PC-9 (cell line): ENCODE results near the gene DIP2C. TPM values are rescaled to one million over a fixed set of nuclear protein-coding genes. Genes with fewer than 3 reads are reported as not detected.

ENCODE experiments used
- BruUV-seq: library from RNA; stranded (reverse); fragments of 400-500 nt; replicated peaks from 2 replicates; lab custom pipeline; 2021; lab: Mats Ljungman, UMichigan
- CTCF ChIA-PET: fragments of 300-600 bp; sonication (Branson Sonifier 250); formaldehyde crosslinking; loops from one replicate; lab custom pipeline; 2022; ENCODE audit warnings: antibody characterized with exemption; lab: Charles Lee
- POLR2A ChIA-PET: fragments of 300-600 bp; sonication (Branson Sonifier 250); formaldehyde crosslinking; loops from one replicate; lab custom pipeline; 2022; ENCODE audit warnings: antibody characterized with exemption; ENCODE audit not compliant: unreplicated experiment; lab: Charles Lee
- DNase-seq, 2 experiments: peaks; one replicate each; pipeline versions ENCODE4 v3.0.0 to v3.0.0-alpha.2; 2015 to 2022; ENCODE audit warnings: mixed read lengths in 1 of 2
- H2AFZ ChIP-seq: fragments of 200-600 bp; sonication (generic); 2 replicates; pipeline ENCODE4 v1.8.1; 2017; ENCODE audit warnings: antibody characterized with exemption
- H3F3A ChIP-seq: fragments of 200-600 bp; sonication (generic); 2 replicates; pipeline ENCODE4 v1.8.1; 2017; ENCODE audit warnings: antibody characterized with exemption, mild to moderate bottlenecking, low read depth; ENCODE audit not compliant: insufficient read depth
- H3K27ac ChIP-seq: fragments of 200-600 bp; sonication (generic); 2 replicates; pipeline ENCODE4 v1.6.1; 2016; ENCODE audit warnings: mixed run types
- H3K27me3 ChIP-seq: fragments of 200-600 bp; sonication (generic); 2 replicates; pipeline ENCODE4 v1.6.1; 2016; ENCODE audit warnings: low read depth, mixed run types; ENCODE audit not compliant: insufficient read depth
- H3K36me3 ChIP-seq: fragments of 200-600 bp; sonication (generic); 2 replicates; pipeline ENCODE4 v1.6.1; 2016; ENCODE audit warnings: low read depth, mixed run types
- H3K4me1 ChIP-seq: fragments of 200-600 bp; sonication (generic); replicated peaks from 2 replicates; pipeline ENCODE4 v1.6.1; 2016; ENCODE audit warnings: mixed run types; ENCODE audit not compliant: insufficient read depth
- H3K4me2 ChIP-seq: fragments of 200-600 bp; sonication (generic); 2 replicates; pipeline ENCODE4 v1.6.1; 2017; ENCODE audit warnings: mixed run types
- H3K4me3 ChIP-seq: fragments of 200-600 bp; sonication (generic); 2 replicates; pipeline ENCODE4 v1.6.1; 2016; ENCODE audit warnings: mixed run types
- H3K79me2 ChIP-seq: fragments of 200-600 bp; sonication (generic); 2 replicates; pipeline ENCODE4 v1.6.1; 2017; ENCODE audit warnings: low read depth, mixed run types
- H3K9me2 ChIP-seq: fragments of 200-600 bp; sonication (generic); 2 replicates; pipeline ENCODE4 v1.8.1; 2017; ENCODE audit warnings: mild to moderate bottlenecking; ENCODE audit not compliant: insufficient read depth
- H3K9me3 ChIP-seq: fragments of 200-600 bp; sonication (generic); 2 replicates; pipeline ENCODE4 v1.8.1; 2016; ENCODE audit warnings: low read depth; ENCODE audit not compliant: insufficient read depth
- H4K20me1 ChIP-seq: fragments of 200-600 bp; sonication (generic); 2 replicates; pipeline ENCODE4 v1.8.1; 2017; ENCODE audit not compliant: insufficient read depth
- CTCF ChIP-seq: fragments of 200-600 bp; sonication (generic); conservative IDR thresholded peaks from 2 replicates; pipeline ENCODE4 v1.6.1; 2017; ENCODE audit warnings: mixed run types, antibody characterized with exemption, mild to moderate bottlenecking, moderate library complexity
- EZH2 ChIP-seq: fragments of 200-600 bp; sonication (generic); IDR thresholded peaks from 2 replicates; pipeline ENCODE4 v1.8.0; 2017; ENCODE audit warnings: antibody characterized with exemption, low read depth
- intact Hi-C: fragments of 100-400 bp; cut with micrococcal nuclease; formaldehyde crosslinking; loops from one replicate; pipeline ENCODE4 v1.10.0; 2022; ENCODE audit not compliant: unreplicated experiment
- total RNA-seq: library from RNA; stranded (reverse); gene quantifications from 2 replicates; pipeline ENCODE4 v1.2.3, GENCODE V29; 2021

DIP2C gene
- total RNA-seq, 1 experiment from 2014 or later = 0.83 TPM

GRCh38 chr10:408236-408635, 281.2 kb downstream of the DIP2C start:
- peaks cover 74% of the 10 kb centered on the region for H3K27me3 ChIP-seq
- no TSS peak for BruUV-seq
- H3K9me2 ChIP-seq = no peaks in the 10 kb centered on the region
- ChIA-PET POLR2A (no interaction called here), CTCF (no interaction called here)
- no peak overlapping the region for H3K4me2 ChIP-seq
- intact Hi-C loops = no loop called here
- no peaks in the 10 kb centered on the region for H4K20me1 ChIP-seq
- TF ChIP-seq CTCF (no peak), EZH2 (no peak)
- no peaks in the 10 kb centered on the region for H3K9me3 ChIP-seq
- no peaks in the 10 kb centered on the region for H3K4me1 ChIP-seq
- H3K36me3 ChIP-seq = no peaks in the 10 kb centered on the region
- H3K4me3 ChIP-seq = no peak overlapping the region
- no peaks in the 10 kb centered on the region for H3K79me2 ChIP-seq
- no peak overlapping the region for H3K27ac ChIP-seq
- DNase-seq = no peak
- no peak overlapping the region for H2AFZ ChIP-seq
- no peaks in the 10 kb centered on the region for H3F3A ChIP-seq

DNA sequence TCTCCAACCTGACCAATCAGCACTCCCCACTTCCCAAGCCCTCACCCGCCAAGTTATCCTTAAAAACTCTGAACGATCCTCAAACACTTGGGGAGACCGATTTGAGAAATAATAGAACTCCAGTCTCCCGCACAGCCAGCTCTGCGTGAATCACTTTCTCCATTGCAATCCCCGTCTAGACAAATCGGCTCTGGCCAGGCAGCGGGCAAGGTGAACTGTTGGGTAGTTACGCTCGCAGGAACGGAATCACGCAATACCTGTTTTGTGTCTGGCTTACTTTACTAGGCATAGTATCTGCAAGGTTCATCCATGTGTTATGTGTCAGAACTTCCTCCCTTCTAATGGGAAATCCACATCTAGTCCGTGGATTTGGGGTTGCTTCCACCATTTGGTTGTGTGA, 282.5 kb downstream of the DIP2C start:
- Histone ChIP-seq H3K36me3 (no peaks in the 10 kb centered on the region), H3K9me3 (no peaks in the 10 kb centered on the region), H3K27ac (no peak overlapping the region), H4K20me1 (no peaks in the 10 kb centered on the region), H3K4me2 (no peak overlapping the region), H3K4me1 (no peaks in the 10 kb centered on the region), H3K9me2 (no peaks in the 10 kb centered on the region), H3K4me3 (no peak overlapping the region), H2AFZ (no peak overlapping the region), H3F3A (no peaks in the 10 kb centered on the region), H3K27me3 (peaks cover 65% of the 10 kb centered on the region), H3K79me2 (no peaks in the 10 kb centered on the region)
- no peak for DNase-seq
- BruUV-seq = no TSS peak
- TF ChIP-seq CTCF (no peak), EZH2 (no peak)
- ChIA-PET POLR2A (no interaction called here), CTCF (no interaction called here)
- intact Hi-C loops = no loop called here

DNA sequence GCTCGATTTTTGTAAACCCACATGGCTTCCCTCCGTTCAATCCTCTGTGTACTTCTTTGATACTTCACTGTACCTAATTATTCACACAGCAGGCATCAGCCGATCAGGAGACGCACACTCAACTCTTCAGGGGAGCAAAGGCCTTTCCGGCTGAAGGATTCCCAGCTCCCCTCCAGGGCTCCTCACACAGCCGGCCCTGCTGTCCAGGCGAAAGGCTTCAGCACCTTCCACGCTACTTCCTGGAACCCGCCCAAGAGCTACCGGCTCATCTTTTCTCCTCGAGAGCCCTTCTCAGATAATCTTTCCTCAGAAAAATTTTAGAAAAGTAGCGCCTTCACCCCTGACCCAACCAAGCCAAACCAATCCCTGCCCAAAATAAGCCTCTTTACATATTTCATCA, 283.8 kb downstream of the DIP2C start:
- Histone ChIP-seq H3K4me2 (no peak overlapping the region), H2AFZ (no peak overlapping the region), H3K4me3 (no peak overlapping the region), H3K4me1 (no peaks in the 10 kb centered on the region), H3K9me2 (no peaks in the 10 kb centered on the region), H3F3A (no peaks in the 10 kb centered on the region), H4K20me1 (no peaks in the 10 kb centered on the region), H3K27me3 (peaks cover 56% of the 10 kb centered on the region), H3K36me3 (no peaks in the 10 kb centered on the region), H3K79me2 (no peaks in the 10 kb centered on the region), H3K9me3 (no peaks in the 10 kb centered on the region), H3K27ac (no peak overlapping the region)
- no TSS peak for BruUV-seq
- TF ChIP-seq EZH2 (no peak), CTCF (no peak)
- intact Hi-C loops = no loop called here
- DNase-seq = no peak
- POLR2A ChIA-PET = no interaction called here
- CTCF ChIA-PET = no interaction called here
